GM21737 (cell line): Measurements from ENCODE around the gene ATF7.
"Not testable (repeated sequence)": the region's sequence is repeated elsewhere in the genome, so short reads cannot be mapped to it uniquely, and the experiment has no call there.

Experiments used
- ATAC-seq: cut with Tn5 transposase; IDR thresholded peaks from one replicate; pipeline ENCODE4 v1.9.1; 2021; ENCODE audit warnings: mild to moderate bottlenecking, moderate library complexity; ENCODE audit not compliant: unreplicated experiment

Gene ATF7

GRCh38 chr12:53485955-53486735 lies 140.0 kb downstream of the ATF7 start:
- ATAC-seq = no peak

GRCh38 chr12:53484686-53485575 lies 141.3 kb downstream of the ATF7 start:
- ATAC-seq = no peak

GRCh38 chr12:53483979-53484377 lies 142.2 kb downstream of the ATF7 start:
- ATAC-seq = no peak

GRCh38 chr12:53483225-53483978 lies 142.8 kb downstream of the ATF7 start:
- no peak for ATAC-seq

- no peak for ATAC-seq
Observed at GRCh38 chr12:53482626-53483168, 143.5 kb downstream of the ATF7 start.

- ATAC-seq = no peak
Observed at GRCh38 chr12:53481939-53482586, 144.1 kb downstream of the ATF7 start.

- not testable (repeated sequence) for ATAC-seq
Observed at GRCh38 chr12:53481458-53481857, 144.7 kb downstream of the ATF7 start.

- no peak for ATAC-seq
Observed at GRCh38 chr12:53480491-53481442, 145.4 kb downstream of the ATF7 start.

GRCh38 chr12:53479331-53479730 lies 146.9 kb downstream of the ATF7 start:
- ATAC-seq = no peak

- ATAC-seq = no peak
Observed at GRCh38 chr12:53478865-53479264, 147.3 kb downstream of the ATF7 start.

GRCh38 chr12:53476769-53477209 lies 149.4 kb downstream of the ATF7 start:
- no peak for ATAC-seq

- no peak for ATAC-seq
Observed at GRCh38 chr12:53474819-53475218, 151.4 kb downstream of the ATF7 start.

GRCh38 chr12:53474077-53474476 lies 152.1 kb downstream of the ATF7 start:
- ATAC-seq = no peak

GRCh38 chr12:53472056-53472582 lies 154.1 kb downstream of the ATF7 start:
- ATAC-seq = no peak

- ATAC-seq = no peak
Observed at GRCh38 chr12:53468282-53468681, 157.9 kb downstream of the ATF7 start.

GRCh38 chr12:53467880-53468279 lies 158.3 kb downstream of the ATF7 start:
- ATAC-seq = no peak

GRCh38 chr12:53467082-53467481 lies 159.1 kb downstream of the ATF7 start:
- ATAC-seq = no peak

- ATAC-seq = no peak
Observed at GRCh38 chr12:53466640-53467039, 159.5 kb downstream of the ATF7 start.

GRCh38 chr12:53465679-53466078 lies 160.5 kb downstream of the ATF7 start:
- no peak for ATAC-seq
